ENCODE data around the gene SULT6B1.

SULT6B1 gene

GRCh38 chr2:37181726-37182684, 6.5 kb downstream of the SULT6B1 start:
- no peak for TF ChIP-seq ZNF274 (IDR thresholded peaks at IDR 0.05; ENCODE audit: low read depth, low read length)
- no peak overlapping the region for H3K4me3 ChIP-seq (ENCODE audit: low read length)

- H3K4me3 ChIP-seq (ENCODE audit: low read length), result no peak overlapping the region
- no peak for TF ChIP-seq ZNF274 (IDR thresholded peaks at IDR 0.05; ENCODE audit: low read depth, low read length)
These were observed 7.8 kb downstream of the SULT6B1 start for GRCh38 chr2:37180640-37181039.

- H3K4me3 ChIP-seq (ENCODE audit: low read length), result no peak overlapping the region
- no peak for TF ChIP-seq ZNF274 (IDR thresholded peaks at IDR 0.05; ENCODE audit: low read depth, low read length)
These were observed 8.3 kb downstream of the SULT6B1 start for GRCh38 chr2:37180006-37180639.

GRCh38 chr2:37173741-37174140, 14.7 kb downstream of the SULT6B1 start:
- TF ChIP-seq ZNF274 (IDR thresholded peaks at IDR 0.05; ENCODE audit: low read depth, low read length), result no peak
- no peak overlapping the region for H3K4me3 ChIP-seq (ENCODE audit: low read length)

GRCh38 chr2:37171624-37171950, 16.9 kb downstream of the SULT6B1 start:
- no peak for TF ChIP-seq ZNF274 (IDR thresholded peaks at IDR 0.05; ENCODE audit: low read depth, low read length)
- H3K4me3 ChIP-seq (ENCODE audit: low read length), result no peak overlapping the region

GRCh38 chr2:37168217-37168981, 20.1 kb downstream of the SULT6B1 start:
- H3K4me3 ChIP-seq (ENCODE audit: low read length), result no peak overlapping the region
- no peak for TF ChIP-seq ZNF274 (IDR thresholded peaks at IDR 0.05; ENCODE audit: low read depth, low read length)

- no peak for TF ChIP-seq ZNF274 (IDR thresholded peaks at IDR 0.05; ENCODE audit: low read depth, low read length)
- H3K4me3 ChIP-seq (ENCODE audit: low read length), result no peak overlapping the region
These were observed 20.8 kb downstream of the SULT6B1 start for GRCh38 chr2:37167636-37168180.

GRCh38 chr2:37164757-37165156, 23.7 kb downstream of the SULT6B1 start:
- H3K4me3 ChIP-seq (ENCODE audit: low read length), result no peak overlapping the region
- no peak for TF ChIP-seq ZNF274 (IDR thresholded peaks at IDR 0.05; ENCODE audit: low read depth, low read length)

- no peak for TF ChIP-seq ZNF274 (IDR thresholded peaks at IDR 0.05; ENCODE audit: low read depth, low read length)
- H3K4me3 ChIP-seq (ENCODE audit: low read length), result peak within 1 kb of the TSS; percentile 96
These were observed 31.4 kb downstream of the SULT6B1 start, which contains the start of gene EIF2AK2 for GRCh38 chr2:37156857-37157714. Gene EIF2AK2, minus strand, starts transcription at chr2:37156980. Its CDS starts 9,174 bp downstream, at chr2:37147806.

GRCh38 chr2:37156071-37156856, 32.2 kb downstream of the SULT6B1 start:
- no peak for TF ChIP-seq ZNF274 (IDR thresholded peaks at IDR 0.05; ENCODE audit: low read depth, low read length)
- peak overlapping the region; percentile 96 for H3K4me3 ChIP-seq (ENCODE audit: low read length)

- peak overlapping the region; percentile 96 for H3K4me3 ChIP-seq (ENCODE audit: low read length)
- TF ChIP-seq ZNF274 (IDR thresholded peaks at IDR 0.05; ENCODE audit: low read depth, low read length), result no peak
These were observed 33.7 kb downstream of the SULT6B1 start for GRCh38 chr2:37154785-37155184.

- no peak for TF ChIP-seq ZNF274 (IDR thresholded peaks at IDR 0.05; ENCODE audit: low read depth, low read length)
- no peak overlapping the region for H3K4me3 ChIP-seq (ENCODE audit: low read length)
These were observed 35.2 kb downstream of the SULT6B1 start for GRCh38 chr2:37153224-37153623.
